GM23248 (cell line): Measurements from ENCODE around the gene ABITRAM.

Experiments
- EZH2 ChIP-seq: fragments of 200-600 bp; sonication (generic); IDR thresholded peaks from 2 replicates; pipeline ENCODE4 v1.6.1; 2018; ENCODE audit warnings: antibody characterized with exemption, mild to moderate bottlenecking; ENCODE audit not compliant: insufficient read depth, poor library complexity, severe bottlenecking
- EZH2phosphoT487 ChIP-seq: fragments of 200-600 bp; sonication (generic); IDR thresholded peaks from 2 replicates; pipeline ENCODE4 v1.6.1; 2018; ENCODE audit warnings: antibody characterized with exemption, moderate library complexity, mild to moderate bottlenecking, low read depth; ENCODE audit not compliant: insufficient read depth

- TF ChIP-seq EZH2phosphoT487 (no peak), EZH2 (no peak)
Observed at GRCh38 chr9:108885643-108886348, 48.4 kb upstream of the ABITRAM start.
